NOMO-1 treated with DMSO at 0.1 percent for 48 hours (cell line): ENCODE results near the gene TENM4.
"Not testable (repeated sequence)": the region's sequence is repeated elsewhere in the genome, so short reads cannot be mapped to it uniquely, and the experiment has no call there.

Source experiments
- DNase-seq: peaks from one replicate; lab custom pipeline; 2025; ENCODE audit not compliant: unreplicated experiment; lab: John Stamatoyannopoulos, UW

The TENM4 gene

DNA sequence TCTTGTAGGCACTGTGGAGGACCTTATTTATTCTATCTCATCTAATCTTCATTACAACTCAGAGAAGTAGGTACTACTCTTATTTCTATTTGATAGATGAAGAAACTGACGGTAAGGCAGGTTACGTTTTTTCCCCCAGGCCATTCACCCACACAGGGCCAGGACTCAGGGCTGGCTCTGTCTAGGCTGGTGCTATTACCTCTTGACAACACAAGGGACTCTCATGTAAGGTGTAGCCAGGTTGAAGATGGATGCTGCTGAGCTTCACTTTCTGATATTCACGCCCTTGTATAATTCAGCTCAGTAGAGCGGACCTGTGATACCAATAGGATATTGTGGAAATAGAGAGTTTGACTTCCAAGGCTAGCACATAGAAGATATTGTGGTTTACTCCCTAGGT, 453.1 kb downstream of the TENM4 start:
- no peak for DNase-seq

- no peak for DNase-seq
Observed at GRCh38 chr11:78986305-78986704, 454.5 kb downstream of the TENM4 start.

DNA sequence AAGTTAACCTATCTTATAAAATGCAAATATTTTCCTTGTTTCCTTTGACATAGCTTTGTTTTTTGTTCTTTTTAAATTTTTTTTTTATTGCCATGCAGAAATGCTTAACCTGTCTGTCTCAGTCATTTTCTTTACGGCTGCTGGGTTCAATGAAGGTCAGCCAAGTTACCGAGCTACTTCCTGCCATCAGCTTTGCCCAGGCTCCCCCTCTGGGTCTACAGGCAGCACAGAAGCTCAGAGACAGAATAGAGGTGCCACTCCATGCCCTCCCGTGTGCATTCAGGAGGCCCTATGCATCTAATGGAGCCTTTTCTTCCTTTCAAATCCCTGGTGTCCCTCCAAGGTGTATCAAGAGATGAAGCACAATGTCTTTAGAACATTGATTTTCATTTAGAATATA, 455.2 kb downstream of the TENM4 start:
- DNase-seq, result no peak

DNA sequence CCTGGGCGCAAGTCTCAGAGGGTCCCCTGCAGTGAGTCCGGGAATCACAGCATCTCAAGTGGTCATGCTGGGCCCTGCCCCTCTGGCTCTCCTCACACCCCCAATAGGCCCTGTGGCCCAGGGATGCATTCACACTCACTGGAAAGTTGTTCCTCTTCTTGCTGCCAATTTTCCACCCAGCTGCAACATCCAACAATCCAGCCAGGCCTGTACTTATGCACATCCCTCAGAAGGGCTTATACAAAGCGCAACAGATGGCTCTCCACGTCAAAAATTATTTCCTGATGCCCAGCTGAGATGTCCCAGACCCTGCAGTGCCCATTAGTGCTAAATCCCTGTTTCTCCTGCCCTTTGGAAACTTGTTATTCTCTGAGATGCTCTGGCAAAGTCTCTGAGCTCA, 458.4 kb downstream of the TENM4 start:
- DNase-seq, result no peak

DNA sequence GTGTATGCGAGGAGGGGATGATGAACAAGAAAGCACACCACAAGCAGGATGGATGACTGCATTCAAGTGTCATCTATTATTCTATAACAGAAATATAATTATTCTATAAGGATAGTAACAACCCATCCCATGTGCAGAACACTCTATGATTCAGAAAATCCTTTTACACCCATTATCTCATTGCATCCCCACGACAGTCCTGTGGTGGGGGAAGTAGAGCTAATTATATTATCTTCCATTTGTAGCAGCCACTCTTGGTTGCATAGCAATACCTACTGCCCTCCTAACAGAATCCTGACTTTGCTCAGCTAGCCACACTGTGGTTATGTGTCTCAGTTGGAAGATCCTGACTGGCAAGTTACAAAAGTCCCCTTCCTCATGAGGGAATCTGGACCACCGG, 459.7 kb downstream of the TENM4 start:
- no peak for DNase-seq

GRCh38 chr11:78978831-78979230, 462.0 kb downstream of the TENM4 start:
- DNase-seq, result no peak

DNA sequence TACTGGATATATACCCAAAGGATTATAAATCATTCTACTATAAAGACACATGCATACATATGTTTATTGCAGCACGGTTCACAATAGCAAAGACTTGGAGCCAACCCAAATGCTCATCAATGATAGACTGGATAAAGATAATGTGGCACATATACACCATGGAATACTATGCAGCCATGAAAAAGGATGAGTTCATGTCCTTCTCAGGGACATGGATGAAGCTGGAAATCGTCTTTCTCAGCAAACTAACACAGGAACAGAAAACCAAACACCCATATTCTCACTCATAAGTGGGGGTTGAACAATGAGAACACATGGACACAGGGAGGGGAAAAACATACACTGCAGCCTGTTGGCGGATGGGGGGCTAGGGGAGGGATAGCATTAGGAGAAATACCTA, 463.0 kb downstream of the TENM4 start:
- DNase-seq, result not testable (repeated sequence)

DNA sequence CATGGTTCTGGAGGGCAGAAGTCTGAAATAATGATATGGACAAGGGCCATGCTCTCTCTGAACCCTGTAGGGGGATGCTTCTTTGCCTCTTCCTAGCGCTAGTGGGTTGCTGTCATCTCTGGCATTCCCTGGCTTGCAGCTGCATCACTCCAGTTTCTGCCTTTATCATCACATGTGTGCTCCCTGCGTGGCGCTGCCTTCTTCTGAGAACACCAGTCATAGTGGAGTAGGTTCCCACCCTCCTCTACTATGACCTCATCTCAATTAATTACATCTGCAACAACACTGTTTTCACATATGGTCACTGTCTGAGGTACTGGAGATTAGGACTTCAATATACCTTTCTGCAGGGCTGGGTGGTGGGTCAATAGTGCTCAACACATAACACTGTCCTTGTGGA, 463.8 kb downstream of the TENM4 start:
- no peak for DNase-seq

DNA sequence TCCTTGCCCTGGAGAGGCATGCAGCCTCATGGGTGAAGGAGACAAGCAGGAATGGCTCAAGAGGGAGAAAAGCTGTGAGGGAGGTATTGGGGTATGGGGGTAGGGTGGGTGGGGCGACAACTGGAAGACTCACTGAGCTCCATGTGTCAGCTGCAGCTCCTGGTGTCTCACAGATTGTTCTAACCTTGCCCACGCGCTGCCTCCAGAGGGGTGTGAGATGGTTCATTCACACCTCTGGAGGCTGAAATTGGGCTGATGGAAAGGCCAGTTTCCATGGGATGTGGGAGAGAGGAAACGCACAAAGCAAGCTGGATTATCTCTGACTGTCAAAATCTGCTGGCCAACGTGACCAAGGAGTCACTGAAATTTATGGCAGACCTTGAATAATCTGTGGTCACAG, 465.7 kb downstream of the TENM4 start:
- DNase-seq, result no peak

DNA sequence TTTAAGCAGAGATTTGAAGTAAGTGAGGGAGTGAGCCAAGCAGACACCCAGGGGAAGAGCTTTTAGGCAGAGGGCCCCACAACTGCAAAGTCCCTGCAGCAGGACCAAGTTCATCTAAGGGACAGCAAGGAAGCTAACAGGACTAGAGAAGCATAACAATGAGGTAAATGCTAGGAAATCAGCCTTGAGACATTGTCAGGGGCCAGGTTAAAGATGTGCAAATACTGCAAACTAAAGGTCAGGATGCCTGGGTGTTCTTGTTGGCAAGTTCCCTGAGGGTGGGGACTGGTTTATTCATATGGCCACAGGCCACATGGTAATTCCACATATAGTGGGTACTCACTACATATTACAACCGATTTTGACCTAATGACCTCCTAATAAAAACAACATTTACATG, 467.0 kb downstream of the TENM4 start:
- no peak for DNase-seq

DNA sequence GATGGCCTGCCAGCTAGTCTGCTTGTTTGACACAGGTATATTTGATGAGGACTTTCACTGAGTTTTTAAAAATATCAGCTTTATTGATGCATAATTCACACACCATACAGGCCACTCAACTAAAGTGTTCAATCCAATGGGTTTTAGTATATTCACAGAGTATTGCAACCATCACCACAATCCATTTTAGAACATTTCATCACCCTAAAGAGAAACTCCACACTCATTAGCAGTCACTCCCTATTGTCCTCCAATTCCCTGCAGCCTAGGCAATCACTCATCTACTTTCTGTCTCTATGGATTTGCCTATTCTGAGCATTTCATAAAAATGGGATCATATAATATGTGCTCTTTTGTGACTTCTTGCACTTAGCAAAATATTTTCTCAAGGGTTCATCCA, 468.2 kb downstream of the TENM4 start:
- no peak for DNase-seq

DNA sequence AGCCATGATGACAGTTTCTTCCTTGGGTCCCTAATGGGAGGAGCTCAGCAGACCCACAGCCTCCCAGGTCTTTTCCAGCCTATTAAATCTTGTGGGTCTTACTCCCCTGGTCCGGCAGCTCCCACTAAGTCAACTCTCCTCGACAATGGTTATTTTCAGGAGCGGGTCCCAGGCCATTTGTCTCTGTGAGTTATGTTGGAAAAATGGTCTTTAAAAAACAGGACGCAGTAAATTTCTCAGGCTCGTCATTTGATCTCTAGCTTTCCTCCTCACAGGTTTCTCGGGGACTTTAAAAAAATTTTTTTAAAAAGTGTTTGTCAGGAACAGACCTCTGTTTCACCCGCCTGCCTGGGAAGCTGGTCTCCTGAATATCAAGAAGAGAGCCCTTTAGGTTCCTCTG, 468.7 kb downstream of the TENM4 start:
- DNase-seq, result no peak

GRCh38 chr11:78967811-78968210, 473.0 kb downstream of the TENM4 start:
- no peak for DNase-seq

- DNase-seq, result no peak
Observed at GRCh38 chr11:78965432-78965831, 475.4 kb downstream of the TENM4 start.

DNA sequence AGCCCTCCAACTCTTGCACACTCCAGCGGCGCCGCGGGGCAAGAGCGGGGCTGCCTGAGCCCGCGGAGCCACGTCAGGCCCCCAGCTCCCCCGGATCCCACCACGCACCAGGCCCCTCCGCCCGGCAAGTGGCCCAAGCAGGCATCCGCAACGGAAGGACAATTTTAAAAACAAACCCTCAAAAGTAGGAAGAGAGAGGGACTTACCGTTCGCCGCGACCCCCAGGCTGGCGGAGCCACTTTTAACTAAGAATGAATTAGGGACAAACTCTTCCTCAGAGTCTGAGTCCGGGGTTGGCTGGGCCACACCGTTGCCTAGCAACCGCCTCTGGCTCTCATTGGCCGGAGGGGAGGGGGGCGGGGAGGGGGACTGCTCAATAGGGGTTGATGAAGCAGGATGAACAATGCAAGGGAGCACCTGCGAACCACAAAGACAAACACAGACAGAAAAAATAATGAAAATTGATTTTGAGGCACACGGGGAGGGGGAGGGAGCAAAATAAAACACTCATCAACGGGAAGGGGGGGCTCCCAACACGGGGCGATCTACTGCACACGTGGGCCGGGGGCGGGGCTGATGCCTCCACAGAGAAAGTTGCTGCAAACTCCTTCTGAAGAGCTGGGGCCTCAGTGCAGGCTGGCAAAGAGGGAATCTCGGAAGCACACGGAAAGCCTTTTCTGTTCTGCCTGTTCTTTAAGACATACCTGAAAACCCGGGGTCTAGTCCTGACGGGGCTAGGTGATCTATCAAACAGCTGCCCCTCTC, 478.7 kb downstream of the TENM4 start:
- no peak for DNase-seq

- peak; percentile 36 for DNase-seq
Observed at GRCh38 chr11:78961247-78961646, 479.6 kb downstream of the TENM4 start.

DNA sequence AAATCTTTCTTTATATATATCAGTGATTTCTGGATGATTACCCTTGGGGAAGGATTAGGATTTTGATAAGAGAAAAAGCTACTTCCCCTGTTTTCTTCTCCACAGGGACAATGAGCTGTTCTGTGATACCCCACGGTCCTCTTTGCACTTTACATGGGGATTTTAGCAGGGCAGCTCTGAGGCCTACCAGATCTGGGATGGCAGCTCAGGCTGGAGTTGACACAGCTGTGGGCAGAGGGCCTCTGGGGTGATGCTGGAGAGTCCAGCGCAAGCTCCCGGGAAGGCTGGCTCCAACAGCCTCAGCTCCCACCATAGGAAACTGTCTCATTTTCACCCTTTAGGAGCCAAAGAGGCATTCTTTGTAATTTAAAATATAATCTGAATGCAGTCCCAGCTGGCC, 482.4 kb downstream of the TENM4 start:
- no peak for DNase-seq

DNA sequence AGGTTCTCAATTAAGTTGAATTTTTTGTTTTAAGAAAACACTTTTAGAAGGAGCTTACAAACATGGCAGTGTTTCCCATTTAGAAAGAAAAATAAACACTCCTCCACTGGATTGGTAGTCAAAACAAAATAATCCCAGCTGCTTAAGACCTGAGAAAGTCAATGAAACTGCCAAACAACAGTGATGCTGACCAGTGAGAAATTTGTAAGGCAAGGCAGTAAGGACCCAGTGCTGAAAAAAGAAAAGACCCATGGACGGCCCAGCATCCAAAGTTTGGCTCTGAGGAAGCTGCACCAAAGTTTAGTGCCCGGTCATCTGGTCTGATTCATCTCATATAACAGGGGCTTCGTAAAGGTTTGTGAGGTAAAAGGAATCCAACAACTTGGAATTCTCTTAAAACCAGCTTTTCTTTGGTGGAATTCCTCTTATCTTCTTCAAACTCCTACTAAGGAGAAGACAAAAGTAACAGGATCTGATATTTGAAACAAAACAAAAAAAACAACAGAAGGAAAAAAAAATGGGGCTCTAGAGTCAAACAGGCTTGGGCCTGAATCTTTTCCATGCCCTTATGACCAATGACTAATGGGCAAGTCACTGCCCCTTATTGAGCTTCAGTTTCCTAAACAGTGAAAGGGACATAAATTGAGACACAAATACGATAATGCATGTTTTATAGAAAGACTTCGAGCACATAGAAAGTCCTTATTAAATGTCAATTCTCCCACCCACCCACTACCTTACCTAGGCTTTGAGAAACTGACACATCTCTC, 483.2 kb downstream of the TENM4 start:
- DNase-seq, result no peak

- DNase-seq, result no peak
Observed at GRCh38 chr11:78954696-78955095, 486.1 kb downstream of the TENM4 start.

DNA sequence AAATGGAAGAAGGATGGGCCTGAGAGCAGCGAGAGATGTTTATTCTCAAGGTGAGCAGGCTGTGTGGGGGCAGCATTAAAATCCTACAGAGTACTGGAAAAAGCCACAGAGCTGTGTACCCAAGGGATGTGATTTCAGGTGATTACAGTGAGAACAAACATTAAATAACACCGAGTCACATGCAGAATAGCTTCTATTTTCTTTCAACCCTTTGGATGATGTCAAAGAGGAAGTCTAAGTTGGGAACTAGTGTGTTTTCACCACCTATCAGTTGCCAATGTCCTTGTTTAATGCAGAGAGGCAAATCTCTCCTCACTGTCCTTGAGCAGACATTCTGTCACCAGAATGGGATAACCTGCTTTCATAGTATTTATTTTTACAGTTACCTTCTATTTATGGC, 486.6 kb downstream of the TENM4 start:
- no peak for DNase-seq

- no peak for DNase-seq
Observed at GRCh38 chr11:78952890-78953289, 487.9 kb downstream of the TENM4 start.

- no peak for DNase-seq
Observed at GRCh38 chr11:78952175-78952574, 488.7 kb downstream of the TENM4 start.
